B cell (primary cell): ENCODE data around the gene ITGA3. TPM values are rescaled to one million over a fixed set of nuclear protein-coding genes. Genes with fewer than 3 reads are reported as not detected.

ENCODE experiments used
- ATAC-seq: fragments of 200-7000 bp; cut with Tn5 transposase; one replicate; pipeline ENCODE4 v1.10.0; 2021; ENCODE audit warnings: low read depth, mild to moderate bottlenecking, moderate number of reproducible peaks, moderate library complexity
- CTCF ChIA-PET: fragments of 350-600 bp; sonication (Branson Sonifier 250); formaldehyde crosslinking; loops from one replicate; lab custom pipeline; 2021; ENCODE audit warnings: antibody characterized with exemption, inconsistent platforms; lab: Charles Lee
- POLR2A ChIA-PET: fragments of 350-600 bp; sonication (Branson Sonifier 250); formaldehyde crosslinking; loops from one replicate; lab custom pipeline; 2021; ENCODE audit warnings: antibody characterized with exemption; lab: Charles Lee
- DNase-seq: peaks from one replicate; pipeline ENCODE4 v3.0.0; 2013
- H2AFZ ChIP-seq: 2 replicates; pipeline ENCODE4 v1.6.1; 2012; ENCODE audit warnings: mild to moderate bottlenecking, low read depth, low read length; ENCODE audit not compliant: insufficient read depth, poor library complexity, severe bottlenecking
- H3K27ac ChIP-seq, 2 donors: 1 replicate in 1 of 2; 2 replicates in 1 of 2; pipeline ENCODE4 v1.5.1; 2012 to 2013; ENCODE audit warnings: low read length in 2 of 2, mild to moderate bottlenecking in 2 of 2, moderate library complexity in 1 of 2
- H3K27me3 ChIP-seq, 4 experiments: fragments of 200-600 bp in 1 of 4; sonication (generic) in 1 of 4; replicated peaks in 1 of 4; 1 replicate in 2 of 4; 2 replicates in 2 of 4; pipeline versions ENCODE4 v1.6.1 to v1.7.0; 2013 to 2016; ENCODE audit warnings: low read length in 3 of 4, mild to moderate bottlenecking in 2 of 4, mixed read lengths in 1 of 4, moderate library complexity in 1 of 4; ENCODE audit not compliant: insufficient read depth in 4 of 4, control insufficient read depth in 3 of 4; ENCODE audit errors: control extremely low read depth in 1 of 4
- H3K36me3 ChIP-seq, 2 experiments: replicated peaks in 1 of 2; 1 replicate in 1 of 2; 2 replicates in 1 of 2; pipeline versions ENCODE4 v1.6.1 to v1.7.1; 2013; ENCODE audit warnings: low read length in 1 of 2; ENCODE audit not compliant: insufficient read depth in 2 of 2, control insufficient read depth in 1 of 2; ENCODE audit errors: control extremely low read depth in 1 of 2, extremely low read depth in 1 of 2
- H3K4me1 ChIP-seq, 2 donors: fragments of 200-600 bp in 1 of 2; sonication (generic) in 1 of 2; 1 replicate in 1 of 2; 2 replicates in 1 of 2; pipeline versions ENCODE4 v1.5.1 to v1.6.1; 2013 to 2017; ENCODE audit warnings: low read length in 2 of 2; ENCODE audit not compliant: control insufficient read depth in 2 of 2, insufficient read depth in 2 of 2
- H3K4me2 ChIP-seq: replicated peaks from 2 replicates; pipeline ENCODE3; 2012; ENCODE audit warnings: mild to moderate bottlenecking, low read depth, low read length; ENCODE audit not compliant: poor library complexity, severe bottlenecking
- H3K4me3 ChIP-seq, 5 experiments: fragments of 200-600 bp in 1 of 5; sonication (generic) in 1 of 5; 1 replicate in 3 of 5; 2 replicates in 2 of 5; pipeline versions ENCODE4 v1.5.1 to v1.7.0; 2011 to 2016; ENCODE audit warnings: low read length in 4 of 5, mild to moderate bottlenecking in 4 of 5, low read depth in 2 of 5, control low read depth in 1 of 5, moderate library complexity in 1 of 5; ENCODE audit not compliant: insufficient read depth in 1 of 5; ENCODE audit errors: control extremely low read depth in 1 of 5, extremely low read depth in 1 of 5
- H3K79me2 ChIP-seq: fragments of 200-600 bp; sonication (generic); one replicate; pipeline ENCODE4 v1.6.0; 2016; ENCODE audit warnings: low read length; ENCODE audit not compliant: control insufficient read depth, insufficient read depth
- H3K9ac ChIP-seq: fragments of 200-600 bp; sonication (generic); 2 replicates; pipeline ENCODE4 v1.6.1; 2017; ENCODE audit warnings: mild to moderate bottlenecking, low read length, moderate library complexity
- H3K9me3 ChIP-seq, 3 donors: one replicate each; pipeline versions ENCODE4 v1.6.1 to v1.7.1; 2013; ENCODE audit warnings: low read length in 2 of 3; ENCODE audit not compliant: control insufficient read depth in 2 of 3, insufficient read depth in 1 of 3; ENCODE audit errors: control extremely low read depth in 1 of 3
- H4K20me1 ChIP-seq: 2 replicates; pipeline ENCODE4 v1.6.0; 2012; ENCODE audit warnings: mild to moderate bottlenecking, low read length; ENCODE audit not compliant: insufficient read depth, control insufficient read depth, poor library complexity, severe bottlenecking
- H3K27ac Mint-ChIP-seq: one replicate; pipeline ENCODE4 v1.8.0; 2021; ENCODE audit warnings: mixed read lengths
- H3K27me3 Mint-ChIP-seq: one replicate; pipeline ENCODE4 v1.8.0; 2021; ENCODE audit warnings: mixed read lengths
- H3K4me1 Mint-ChIP-seq: one replicate; pipeline ENCODE4 v1.8.0; 2021; ENCODE audit warnings: mixed read lengths
- H3K4me3 Mint-ChIP-seq: one replicate; pipeline ENCODE4 v1.8.0; 2021; ENCODE audit warnings: mixed read lengths
- H3K9me3 Mint-ChIP-seq: one replicate; pipeline ENCODE4 v1.8.0; 2022; ENCODE audit warnings: mixed read lengths; ENCODE audit not compliant: insufficient read depth
- CTCF ChIP-seq: fragments of 200-600 bp; IDR thresholded peaks from one replicate; pipeline ENCODE4 v1.8.0; 2022; ENCODE audit warnings: antibody characterized with exemption, mild to moderate bottlenecking
- EZH2 ChIP-seq: IDR thresholded peaks from 2 replicates; pipeline ENCODE4 v1.6.1; 2012; ENCODE audit warnings: borderline replicate concordance, low read depth, mild to moderate bottlenecking, moderate library complexity, low read length; ENCODE audit not compliant: insufficient read depth, poor library complexity, severe bottlenecking
- whole genome bisulfite sequencing: methylation state at CpG from one replicate; pipeline ENCODE4 v1.1.5; 2013; ENCODE audit warnings: missing lambda C conversion rate; ENCODE audit not compliant: insufficient coverage; 5-methylcytosine and 5-hydroxymethylcytosine counted together
- intact Hi-C: fragments of 100-400 bp; cut with micrococcal nuclease; formaldehyde crosslinking; loops from one replicate; pipeline ENCODE4 v1.10.0; 2022
- polyA plus RNA-seq: library from polyadenylated mRNA; depleted of rRNA; stranded (reverse); fragments of >200 nt; gene quantifications from 2 replicates; pipeline ENCODE4 v1.2.3, GENCODE V29; 2012
- total RNA-seq, 2 donors: library from RNA; stranded (reverse); fragments of 120-200 nt in 1 of 2; gene quantifications; 1 replicate in 1 of 2; 2 replicates in 1 of 2; pipeline versions ENCODE4 v1.2.3 to v1.2.4, GENCODE V29; 2013 to 2022

ITGA3 gene
- total and polyA plus RNA-seq, 2 donors (not counting 1 experiment from before 2014, with no cell fraction given), result 11.9 to 13.3 TPM

- Histone ChIP-seq H3K4me1 (peaks cover 0 to 3% of the 10 kb centered on the region in 2 donors), H3K79me2 (no peaks in the 10 kb centered on the region), H3K4me2 (no peak overlapping the region), H3K27ac (no peak overlapping the region), H3K36me3 (no peaks in the 10 kb centered on the region), H3K4me3 (no peak overlapping the region), H3K27me3 (peaks cover 0 to 16% (median 6%) of the 10 kb centered on the region in 4 experiments), H3K9me3 (no peaks in the 10 kb centered on the region), H3K9ac (no peak overlapping the region), H4K20me1 (no peaks in the 10 kb centered on the region), H2AFZ (no peak overlapping the region)
- H3K4me1 Mint-ChIP-seq, result peaks cover 4% of the 10 kb centered on the region
- WGBS, result 84% methylated on average over 6 of the region's 6 CpGs
- CTCF ChIA-PET, result interaction anchor here (0.6 to 3.5 kb wide), 7 partner anchors 23 to 72 kb away, joined by 3 to 17 read pairs (median 3); no protein-coding TSS in a partner anchor
- no peak overlapping the region for H3K27ac Mint-ChIP-seq
- no peaks in the 10 kb centered on the region for H3K9me3 Mint-ChIP-seq
- peaks cover 31% of the 10 kb centered on the region for H3K27me3 Mint-ChIP-seq
- POLR2A ChIA-PET, result interaction anchor here (0.6 kb wide), 1 partner anchor 220 kb away, joined by 3 read pairs; no protein-coding TSS in a partner anchor
- ATAC-seq (no peak), DNase-seq (no peak)
- H3K4me3 Mint-ChIP-seq, result no peak overlapping the region
- no peak for TF ChIP-seq EZH2
- intact Hi-C loops, result no loop called here
Observed at GRCh38 chr17:50021681-50022370, 34.1 kb upstream of the ITGA3 start.

- H3K4me1 Mint-ChIP-seq, result peaks cover 9% of the 10 kb centered on the region
- CTCF ChIA-PET, result interaction anchor here (0.6 to 3.5 kb wide), 6 partner anchors 24 to 71 kb away, joined by 3 to 17 read pairs (median 4); no protein-coding TSS in a partner anchor
- no peaks in the 10 kb centered on the region for H3K9me3 Mint-ChIP-seq
Observed at GRCh38 chr17:50022463-50023130, 33.3 kb upstream of the ITGA3 start.

More at GRCh38 chr17:50022463-50023130, 33.3 kb upstream of the ITGA3 start:
- Mint-ChIP-seq H3K27me3 (peaks cover 32% of the 10 kb centered on the region), H3K4me3 (no peak overlapping the region), H3K27ac (no peak overlapping the region)
- Histone ChIP-seq H3K4me3 (no peak overlapping the region), H3K27ac (no peak overlapping the region), H3K9me3 (no peaks in the 10 kb centered on the region), H3K79me2 (no peaks in the 10 kb centered on the region), H3K9ac (no peak overlapping the region), H3K4me1 (peaks cover 8 to 11% of the 10 kb centered on the region in 2 donors), H3K27me3 (peaks cover 0 to 24% (median 10%) of the 10 kb centered on the region in 4 experiments), H3K36me3 (no peaks in the 10 kb centered on the region), H3K4me2 (no peak overlapping the region), H2AFZ (no peak overlapping the region), H4K20me1 (no peaks in the 10 kb centered on the region)
- ATAC-seq (no peak), DNase-seq (no peak)
- intact Hi-C loops, result no loop called here
- WGBS, result 82% methylated on average over 4 of the region's 6 CpGs
- POLR2A ChIA-PET, result interaction anchor here (0.6 kb wide), 1 partner anchor 220 kb away, joined by 3 read pairs; no protein-coding TSS in a partner anchor
- TF ChIP-seq CTCF, result no peak
- no peak for TF ChIP-seq EZH2
